IMR-90 (cell line): ENCODE measurements around the gene MANSC1. TPM values are rescaled to one million over a fixed set of nuclear protein-coding genes. Genes with fewer than 3 reads are reported as not detected.

ENCODE experiments used
- microRNA-seq, 2 experiments: library from miRNA; stranded (forward) in 1 of 2; unstranded in 1 of 2; fragments of 10-50 nt in 1 of 2; fragments of <30 nt in 1 of 2; gene quantifications in 1 of 2; microRNA quantifications in 1 of 2; one replicate each; pipeline versions ENCODE3 to v1.1.0; 2013 to 2020; ENCODE audit not compliant: insufficient read depth in 1 of 2, insufficient read length in 1 of 2, unreplicated experiment in 1 of 2
- polyA plus RNA-seq, 3 experiments: library from polyadenylated mRNA; depleted of rRNA; stranded (reverse); fragments of >200 nt; gene quantifications; 2 replicates each; pipeline ENCODE4 v1.2.3, GENCODE V29; 2012; ENCODE audit warnings: low replicate concordance in 1 of 3
- small RNA-seq, 5 experiments: library from RNA; depleted of rRNA; stranded (forward); fragments of <200 nt; gene quantifications; one replicate each; pipeline ENCODE3, GENCODE V24; 2012
- total RNA-seq: library from RNA; depleted of rRNA; stranded (reverse); fragments of >200 nt; gene quantifications from 2 replicates; pipeline ENCODE4 v1.2.3, GENCODE V29; 2012; rRNA removed

The MANSC1 gene
- total and polyA plus RNA-seq, 2 of the 4 experiments (the other 2 are of a cell fraction) = 1.1 to 2.2 TPM

Small RNA genes lying within 50 kb of the gene (microRNA-seq; reads per million reads assigned to microRNA genes)
- gene RNU6-318P (ENCODE audit: insufficient read depth, insufficient read length) = not detected

Small RNA genes lying within 50 kb of the gene (small RNA-seq; reads per million reads assigned to genes)
- 0 reads per million in 5 experiments for gene RNU6-318P

Other genes starting within 250 kb of the MANSC1 start
- gene LRP6, start 83.2 kb downstream of the MANSC1 start, total RNA-seq = 32.1 and 41.4 TPM in 2 replicates
- 14.2 and 18.5 TPM in 2 replicates for gene LRP6, start 83.2 kb downstream of the MANSC1 start, polyA plus RNA-seq (2012; rRNA removed)
- 14.7 and 18.3 TPM in 2 replicates for gene BORCS5, start 6.8 kb upstream of the MANSC1 start, total RNA-seq
- 12.2 and 14.4 TPM in 2 replicates for gene BORCS5, start 6.8 kb upstream of the MANSC1 start, polyA plus RNA-seq (2012; rRNA removed)
- gene DUSP16, start 212.6 kb upstream of the MANSC1 start, total RNA-seq = 10.0 and 10.6 TPM in 2 replicates
- gene DUSP16, start 212.6 kb upstream of the MANSC1 start, polyA plus RNA-seq (2012; rRNA removed) = 4.2 and 4.7 TPM in 2 replicates